HCT116 (cell line): ENCODE measurements around the gene ARHGEF17.

Experiments used
- FOSL1 ChIP-seq: IDR thresholded peaks from 2 replicates; pipeline ENCODE4 v1.6.1; 2012; ENCODE audit warnings: low read depth
- TCF7L2 ChIP-seq: IDR thresholded peaks from 2 replicates; pipeline ENCODE4 v1.7.0; 2011; ENCODE audit warnings: borderline replicate concordance, inconsistent platforms; ENCODE audit not compliant: insufficient read depth, insufficient read length; ENCODE audit errors: extremely low read depth

DNA sequence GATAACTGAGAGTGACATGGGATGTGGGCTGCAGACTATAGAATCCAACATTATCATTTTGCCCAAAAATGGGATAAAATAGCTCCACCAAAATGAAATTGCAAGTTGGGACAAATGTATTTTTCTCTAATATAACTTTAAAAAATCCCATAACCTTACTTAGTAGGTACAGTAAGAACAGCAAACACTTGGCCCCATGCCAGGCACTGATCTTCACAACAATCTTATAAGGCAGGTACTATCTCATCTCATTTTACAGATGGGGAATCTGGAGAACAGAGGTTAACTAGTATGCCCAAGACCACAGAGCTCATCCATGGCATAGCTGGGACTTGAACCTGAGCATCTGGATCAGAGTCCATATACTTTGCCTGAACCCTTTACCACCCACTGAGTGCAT lies 13.5 kb upstream of the ARHGEF17 start:
- TF ChIP-seq FOSL1 (no peak), TCF7L2 (no peak)
